ENCODE data around the gene LIX1L. TPM values are rescaled to one million over a fixed set of nuclear protein-coding genes. Genes with fewer than 3 reads are reported as not detected.
A peak's percentile ranks its signal among the peaks of the same experiment; 100 is the strongest.

The LIX1L gene
- polyA plus RNA-seq, 4 donors: 0.67 to 7.1 (median 4.5) TPM

GRCh38 chr1:145982010-145982723 lies 24.4 kb upstream of the LIX1L start:
- DNase-seq: no peak

GRCh38 chr1:145980457-145980994 lies 22.7 kb upstream of the LIX1L start:
- Histone ChIP-seq H3K36me3 (ENCODE audit: control insufficient read depth in 3 of 3, insufficient read depth in 2 of 3, low read depth in 1 of 3, low read length in 3 of 3) (no peaks in the 10 kb centered on the region), H3K4me3 (ENCODE audit: low read depth in 1 of 3, low read length in 3 of 3) (no peak overlapping the region), H3K27ac (ENCODE audit: low read depth in 1 of 3, low read length in 2 of 3) (peak overlapping the region; percentile 92 to 98 (median 94)), H3K9me3 (ENCODE audit: control insufficient read depth in 2 of 2, insufficient read depth in 1 of 2, low read depth in 1 of 2, low read length in 1 of 2) (no peaks in the 10 kb centered on the region), H3K27me3 (ENCODE audit: control insufficient read depth in 3 of 3, insufficient read depth in 3 of 3, low read length in 3 of 3) (no peaks in the 10 kb centered on the region), H3K4me1 (ENCODE audit: control insufficient read depth in 3 of 3, insufficient read depth in 2 of 3, low read depth in 1 of 3, low read length in 2 of 3) (peaks cover 20 to 33% (median 32%) of the 10 kb centered on the region in 3 donors)
- no peak for DNase-seq
- WGBS, 3 donors: 65 to 85% (median 76%) methylated on average over 1 of the region's 1 CpG
- no peak for FAIRE-seq

More at GRCh38 chr1:145982010-145982723, 24.4 kb upstream of the LIX1L start:
- Histone ChIP-seq H3K4me1 (ENCODE audit: control insufficient read depth in 3 of 3, insufficient read depth in 2 of 3, low read depth in 1 of 3, low read length in 2 of 3) (peaks cover 20 to 35% (median 33%) of the 10 kb centered on the region in 3 donors), H3K4me3 (ENCODE audit: low read depth in 1 of 3, low read length in 3 of 3) (no peak overlapping the region), H3K27ac (ENCODE audit: low read depth in 1 of 3, low read length in 2 of 3) (peak overlapping the region in 2 of 3 donors; percentile 72 to 75), H3K36me3 (ENCODE audit: control insufficient read depth in 3 of 3, insufficient read depth in 2 of 3, low read depth in 1 of 3, low read length in 3 of 3) (no peaks in the 10 kb centered on the region), H3K9me3 (ENCODE audit: control insufficient read depth in 2 of 2, insufficient read depth in 1 of 2, low read depth in 1 of 2, low read length in 1 of 2) (no peaks in the 10 kb centered on the region), H3K27me3 (ENCODE audit: control insufficient read depth in 3 of 3, insufficient read depth in 3 of 3, low read length in 3 of 3) (no peaks in the 10 kb centered on the region)
- no peak for FAIRE-seq
- 72 to 80% (median 78%) methylated on average over 6 of the region's 6 CpGs for WGBS, 3 donors

- FAIRE-seq: no peak
- H3K4me1 ChIP-seq (ENCODE audit: control insufficient read depth in 3 of 3, insufficient read depth in 2 of 3, low read depth in 1 of 3, low read length in 2 of 3): peaks cover 20 to 33% (median 29%) of the 10 kb centered on the region in 3 donors
- peak overlapping the region; percentile 92 to 98 (median 94) for H3K27ac ChIP-seq (ENCODE audit: low read depth in 1 of 3, low read length in 2 of 3)
- WGBS, 3 donors: 27 to 36% (median 33%) methylated on average over 7 of the region's 7 CpGs
- DNase-seq: peak; percentile 56 to 59
- H3K36me3 ChIP-seq (ENCODE audit: control insufficient read depth in 3 of 3, insufficient read depth in 2 of 3, low read depth in 1 of 3, low read length in 3 of 3): no peaks in the 10 kb centered on the region
- H3K4me3 ChIP-seq (ENCODE audit: low read depth in 1 of 3, low read length in 3 of 3): no peak overlapping the region
- H3K27me3 ChIP-seq (ENCODE audit: control insufficient read depth in 3 of 3, insufficient read depth in 3 of 3, low read length in 3 of 3): no peaks in the 10 kb centered on the region
- no peaks in the 10 kb centered on the region for H3K9me3 ChIP-seq (ENCODE audit: control insufficient read depth in 2 of 2, insufficient read depth in 1 of 2, low read depth in 1 of 2, low read length in 1 of 2)
Observed at GRCh38 chr1:145979746-145980456, 22.1 kb upstream of the LIX1L start.

GRCh38 chr1:145978854-145979745 lies 21.3 kb upstream of the LIX1L start:
- peak; percentile 97 to 99 for DNase-seq
- Histone ChIP-seq H3K4me1 (ENCODE audit: control insufficient read depth in 3 of 3, insufficient read depth in 2 of 3, low read depth in 1 of 3, low read length in 2 of 3) (peaks cover 18 to 33% (median 29%) of the 10 kb centered on the region in 3 donors), H3K27ac (ENCODE audit: low read depth in 1 of 3, low read length in 2 of 3) (peak overlapping the region; percentile 92 to 98 (median 94)), H3K4me3 (ENCODE audit: low read depth in 1 of 3, low read length in 3 of 3) (peak overlapping the region in 1 of 3 donors; percentile 3), H3K9me3 (ENCODE audit: control insufficient read depth in 2 of 2, insufficient read depth in 1 of 2, low read depth in 1 of 2, low read length in 1 of 2) (no peaks in the 10 kb centered on the region), H3K27me3 (ENCODE audit: control insufficient read depth in 3 of 3, insufficient read depth in 3 of 3, low read length in 3 of 3) (no peaks in the 10 kb centered on the region), H3K36me3 (ENCODE audit: control insufficient read depth in 3 of 3, insufficient read depth in 2 of 3, low read depth in 1 of 3, low read length in 3 of 3) (no peaks in the 10 kb centered on the region)
- 1 to 7% (median 3%) methylated on average over 9 of the region's 9 CpGs for WGBS, 3 donors
- no peak for FAIRE-seq

- DNase-seq (peak in 1 of 2 donors; percentile 61), FAIRE-seq (no peak)
- no peaks in the 10 kb centered on the region for H3K9me3 ChIP-seq (ENCODE audit: control insufficient read depth in 2 of 2, insufficient read depth in 1 of 2, low read depth in 1 of 2, low read length in 1 of 2)
- no peaks in the 10 kb centered on the region for H3K27me3 ChIP-seq (ENCODE audit: control insufficient read depth in 3 of 3, insufficient read depth in 3 of 3, low read length in 3 of 3)
- peaks cover 17 to 33% (median 29%) of the 10 kb centered on the region in 3 donors for H3K4me1 ChIP-seq (ENCODE audit: control insufficient read depth in 3 of 3, insufficient read depth in 2 of 3, low read depth in 1 of 3, low read length in 2 of 3)
- H3K36me3 ChIP-seq (ENCODE audit: control insufficient read depth in 3 of 3, insufficient read depth in 2 of 3, low read depth in 1 of 3, low read length in 3 of 3): no peaks in the 10 kb centered on the region
- H3K4me3 ChIP-seq (ENCODE audit: low read depth in 1 of 3, low read length in 3 of 3): no peak overlapping the region
- peak overlapping the region; percentile 92 to 98 (median 94) for H3K27ac ChIP-seq (ENCODE audit: low read depth in 1 of 3, low read length in 2 of 3)
Observed at GRCh38 chr1:145978471-145978853, 20.6 kb upstream of the LIX1L start.

GRCh38 chr1:145977486-145978470 lies 20.0 kb upstream of the LIX1L start:
- WGBS, 3 donors: 14 to 18% (median 16%) methylated on average over 9 of the region's 9 CpGs
- FAIRE-seq (no peak), DNase-seq (peak; percentile 88 to 91)
- Histone ChIP-seq H3K4me3 (ENCODE audit: low read depth in 1 of 3, low read length in 3 of 3) (no peak overlapping the region), H3K4me1 (ENCODE audit: control insufficient read depth in 3 of 3, insufficient read depth in 2 of 3, low read depth in 1 of 3, low read length in 2 of 3) (peaks cover 15 to 30% (median 24%) of the 10 kb centered on the region in 3 donors), H3K36me3 (ENCODE audit: control insufficient read depth in 3 of 3, insufficient read depth in 2 of 3, low read depth in 1 of 3, low read length in 3 of 3) (no peaks in the 10 kb centered on the region), H3K27ac (ENCODE audit: low read depth in 1 of 3, low read length in 2 of 3) (peak overlapping the region; percentile 92 to 98 (median 94)), H3K27me3 (ENCODE audit: control insufficient read depth in 3 of 3, insufficient read depth in 3 of 3, low read length in 3 of 3) (no peaks in the 10 kb centered on the region), H3K9me3 (ENCODE audit: control insufficient read depth in 2 of 2, insufficient read depth in 1 of 2, low read depth in 1 of 2, low read length in 1 of 2) (no peaks in the 10 kb centered on the region)

- peaks cover 12 to 30% (median 20%) of the 10 kb centered on the region in 3 donors for H3K4me1 ChIP-seq (ENCODE audit: control insufficient read depth in 3 of 3, insufficient read depth in 2 of 3, low read depth in 1 of 3, low read length in 2 of 3)
- 80 to 83% (median 82%) methylated on average over 5 of the region's 5 CpGs for WGBS, 3 donors
Observed at GRCh38 chr1:145977016-145977415, 19.2 kb upstream of the LIX1L start.

More at GRCh38 chr1:145977016-145977415, 19.2 kb upstream of the LIX1L start:
- Histone ChIP-seq H3K36me3 (ENCODE audit: control insufficient read depth in 3 of 3, insufficient read depth in 2 of 3, low read depth in 1 of 3, low read length in 3 of 3) (no peaks in the 10 kb centered on the region), H3K27me3 (ENCODE audit: control insufficient read depth in 3 of 3, insufficient read depth in 3 of 3, low read length in 3 of 3) (no peaks in the 10 kb centered on the region), H3K4me3 (ENCODE audit: low read depth in 1 of 3, low read length in 3 of 3) (no peak overlapping the region), H3K9me3 (ENCODE audit: control insufficient read depth in 2 of 2, insufficient read depth in 1 of 2, low read depth in 1 of 2, low read length in 1 of 2) (no peaks in the 10 kb centered on the region), H3K27ac (ENCODE audit: low read depth in 1 of 3, low read length in 2 of 3) (peak overlapping the region in 1 of 3 donors; percentile 98)
- no peak for FAIRE-seq
- DNase-seq: no peak

Data from small intestine (tissue), 7 donors.